NT2/D1 (cell line): ENCODE measurements around the gene RHBDD1.

Experiments
- SUZ12 ChIP-seq: IDR thresholded peaks from 2 replicates; pipeline ENCODE4 v1.6.1; 2011; ENCODE audit not compliant: insufficient read length, insufficient read depth; ENCODE audit errors: extremely low read depth
- YY1 ChIP-seq: IDR thresholded peaks from 2 replicates; pipeline ENCODE4 v1.6.1; 2011; ENCODE audit not compliant: insufficient read length, insufficient read depth
- ZNF274 ChIP-seq: IDR thresholded peaks from 2 replicates; pipeline ENCODE4 v1.6.1; 2011; ENCODE audit warnings: mild to moderate bottlenecking, low read depth, low read length

DNA sequence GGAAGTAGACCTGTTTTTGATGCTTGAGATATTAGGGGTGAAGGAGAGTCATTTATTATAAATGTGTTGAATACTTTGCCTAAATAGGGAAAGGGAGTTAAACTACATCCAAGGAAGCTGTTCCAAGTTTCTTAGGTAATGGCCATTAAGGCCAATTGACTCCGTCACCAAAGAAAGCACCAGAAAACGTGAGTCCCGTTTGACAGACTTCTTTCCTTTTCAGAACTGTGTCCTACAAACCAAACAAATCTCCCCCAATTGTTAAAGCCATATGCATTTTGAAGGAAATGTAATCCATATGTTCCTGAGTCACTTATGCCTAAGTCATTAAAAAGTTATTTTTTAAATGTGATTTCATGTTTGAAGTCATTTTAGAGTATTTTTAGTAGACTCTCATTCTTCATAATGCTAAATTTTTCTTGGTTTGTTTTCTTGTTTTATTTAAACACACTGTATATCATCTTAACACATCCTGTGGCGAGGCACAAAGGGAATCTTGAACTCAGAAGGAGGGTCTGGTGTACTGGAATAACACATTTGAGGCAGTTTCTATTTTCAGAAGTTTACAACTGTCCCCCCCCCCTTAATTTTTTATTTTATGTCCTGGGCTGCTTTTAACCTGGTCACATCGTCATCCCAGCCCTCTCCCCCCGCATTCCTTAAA is 133.7 kb downstream of the RHBDD1 start:
- TF ChIP-seq YY1 (no peak), SUZ12 (no peak), ZNF274 (no peak)
